ENCODE data around the gene RNU7-1.
A peak's percentile ranks its signal among the peaks of the same experiment; 100 is the strongest.

Gene RNU7-1

GRCh38 chr12:6947615-6948014 is 4.0 kb downstream of the RNU7-1 start:
- Histone ChIP-seq H2AFZ (ENCODE audit: low read depth) (no peak overlapping the region), H3K79me2 (ENCODE audit: insufficient read depth, low read depth) (no peaks in the 10 kb centered on the region), H3K4me1 (ENCODE audit: low read depth, poor library complexity, severe bottlenecking) (peaks cover 30% of the 10 kb centered on the region), H3K27ac (no peak overlapping the region), H3K4me3 (IDR thresholded peaks at IDR 0.05; ENCODE audit: insufficient read depth, low read depth, low read length) (no peak overlapping the region), H3K36me3 (ENCODE audit: insufficient read depth) (no peaks in the 10 kb centered on the region), H3K27me3 (ENCODE audit: insufficient read depth, low read depth) (no peaks in the 10 kb centered on the region), H4K20me1 (ENCODE audit: insufficient read depth) (no peaks in the 10 kb centered on the region), H3K4me2 (no peak overlapping the region), H3K9ac (no peak overlapping the region)
- no peak for TF ChIP-seq CTCF (conservative IDR thresholded peaks at IDR 0.05; ENCODE audit: low read depth, low read length)

- Histone ChIP-seq H3K27me3 (ENCODE audit: insufficient read depth, low read depth) (no peaks in the 10 kb centered on the region), H3K36me3 (ENCODE audit: insufficient read depth) (no peaks in the 10 kb centered on the region), H2AFZ (ENCODE audit: low read depth) (peak overlapping the region; percentile 82), H3K9ac (peak overlapping the region; percentile 13; the same call in 1 of the 2 replicates), H4K20me1 (ENCODE audit: insufficient read depth) (no peaks in the 10 kb centered on the region), H3K4me3 (IDR thresholded peaks at IDR 0.05; ENCODE audit: insufficient read depth, low read depth, low read length) (no peak overlapping the region), H3K79me2 (ENCODE audit: insufficient read depth, low read depth) (no peaks in the 10 kb centered on the region), H3K4me2 (peak overlapping the region; percentile 40), H3K27ac (peak overlapping the region; percentile 75), H3K4me1 (ENCODE audit: low read depth, poor library complexity, severe bottlenecking) (peaks cover 38% of the 10 kb centered on the region)
- TF ChIP-seq CTCF (conservative IDR thresholded peaks at IDR 0.05; ENCODE audit: low read depth, low read length), result 0 out of 2 replicates have a peak, but pooled peaks have one; percentile 21
These were observed 5.4 kb downstream of the RNU7-1 start for GRCh38 chr12:6948873-6949594.

- Histone ChIP-seq H3K36me3 (ENCODE audit: insufficient read depth) (no peaks in the 10 kb centered on the region), H3K9ac (no peak overlapping the region), H4K20me1 (ENCODE audit: insufficient read depth) (no peaks in the 10 kb centered on the region), H2AFZ (ENCODE audit: low read depth) (no peak overlapping the region), H3K4me3 (IDR thresholded peaks at IDR 0.05; ENCODE audit: insufficient read depth, low read depth, low read length) (no peak overlapping the region), H3K4me1 (ENCODE audit: low read depth, poor library complexity, severe bottlenecking) (peaks cover 40% of the 10 kb centered on the region), H3K27me3 (ENCODE audit: insufficient read depth, low read depth) (no peaks in the 10 kb centered on the region), H3K79me2 (ENCODE audit: insufficient read depth, low read depth) (no peaks in the 10 kb centered on the region), H3K4me2 (no peak overlapping the region), H3K27ac (no peak overlapping the region)
- peak; percentile 22; the same call in 1 of the 2 replicates for TF ChIP-seq CTCF (conservative IDR thresholded peaks at IDR 0.05; ENCODE audit: low read depth, low read length)
These were observed 6.8 kb downstream of the RNU7-1 start for GRCh38 chr12:6950401-6950801.

GRCh38 chr12:6950811-6951540 is 7.4 kb downstream of the RNU7-1 start, which contains the start of gene PTPN6:
Gene PTPN6 (plus strand): TSS chr12:6951356. CDS start chr12:6951513, 157 bp downstream.
- H3K27ac ChIP-seq, result no peak within 1 kb of the TSS
- no peaks in the 10 kb centered on the region for H3K79me2 ChIP-seq (ENCODE audit: insufficient read depth, low read depth)
- peaks cover 36% of the 10 kb centered on the region for H3K4me1 ChIP-seq (ENCODE audit: low read depth, poor library complexity, severe bottlenecking)
- no peak within 1 kb of the TSS for H3K4me3 ChIP-seq (IDR thresholded peaks at IDR 0.05; ENCODE audit: insufficient read depth, low read depth, low read length)
- H2AFZ ChIP-seq (ENCODE audit: low read depth), result no peak within 1 kb of the TSS
- H3K9ac ChIP-seq, result no peak within 1 kb of the TSS
- TF ChIP-seq CTCF (conservative IDR thresholded peaks at IDR 0.05; ENCODE audit: low read depth, low read length), result no peak
- no peak within 1 kb of the TSS for H3K4me2 ChIP-seq
- H4K20me1 ChIP-seq (ENCODE audit: insufficient read depth), result no peaks in the 10 kb centered on the region
- no peaks in the 10 kb centered on the region for H3K27me3 ChIP-seq (ENCODE audit: insufficient read depth, low read depth)
- H3K36me3 ChIP-seq (ENCODE audit: insufficient read depth), result no peaks in the 10 kb centered on the region

Measured in KMS-11 (cell line).